ENCODE data around the gene ARHGEF12. TPM values are rescaled to one million over a fixed set of nuclear protein-coding genes. Genes with fewer than 3 reads are reported as not detected.

The ARHGEF12 gene
- total RNA-seq, 2 donors from 2014 or later, result 11.2 to 14.2 TPM

DNA sequence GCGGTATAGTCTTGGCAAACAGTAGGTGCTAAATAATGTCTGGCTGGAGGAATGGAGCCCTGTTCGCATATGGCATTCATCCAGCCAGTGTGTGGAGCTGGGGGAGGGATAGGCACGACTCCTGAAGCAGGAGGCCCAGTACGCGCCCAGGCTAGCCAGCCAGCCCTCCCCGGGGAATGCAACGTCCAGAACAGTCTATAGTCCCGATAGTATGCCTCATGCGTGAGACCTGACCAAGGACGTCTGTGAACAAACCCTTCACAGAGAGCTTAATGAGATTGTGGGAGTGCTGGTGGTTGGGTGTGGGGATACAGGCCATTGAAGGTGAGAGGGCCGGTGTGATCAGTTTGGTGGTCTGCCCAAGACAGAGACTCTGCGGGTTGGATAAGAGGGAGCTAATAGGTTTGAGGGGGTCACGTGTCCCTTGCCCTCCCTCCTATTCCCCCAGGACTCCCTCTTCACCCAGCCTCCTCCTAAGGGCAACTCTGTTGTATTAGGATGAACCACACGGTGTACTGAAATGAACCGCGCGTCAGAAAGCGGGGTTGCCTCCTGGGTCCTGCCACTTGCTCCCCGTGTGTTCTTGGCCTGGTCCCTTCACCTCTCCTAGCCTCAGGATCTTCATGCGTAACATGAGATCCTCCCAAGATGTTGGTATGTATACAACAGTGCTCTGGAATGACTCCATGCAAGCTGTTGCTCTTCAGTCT, 174.3 kb downstream of the ARHGEF12 start:
- ATAC-seq, result peak in 1 of 2 donors; percentile 18

DNA sequence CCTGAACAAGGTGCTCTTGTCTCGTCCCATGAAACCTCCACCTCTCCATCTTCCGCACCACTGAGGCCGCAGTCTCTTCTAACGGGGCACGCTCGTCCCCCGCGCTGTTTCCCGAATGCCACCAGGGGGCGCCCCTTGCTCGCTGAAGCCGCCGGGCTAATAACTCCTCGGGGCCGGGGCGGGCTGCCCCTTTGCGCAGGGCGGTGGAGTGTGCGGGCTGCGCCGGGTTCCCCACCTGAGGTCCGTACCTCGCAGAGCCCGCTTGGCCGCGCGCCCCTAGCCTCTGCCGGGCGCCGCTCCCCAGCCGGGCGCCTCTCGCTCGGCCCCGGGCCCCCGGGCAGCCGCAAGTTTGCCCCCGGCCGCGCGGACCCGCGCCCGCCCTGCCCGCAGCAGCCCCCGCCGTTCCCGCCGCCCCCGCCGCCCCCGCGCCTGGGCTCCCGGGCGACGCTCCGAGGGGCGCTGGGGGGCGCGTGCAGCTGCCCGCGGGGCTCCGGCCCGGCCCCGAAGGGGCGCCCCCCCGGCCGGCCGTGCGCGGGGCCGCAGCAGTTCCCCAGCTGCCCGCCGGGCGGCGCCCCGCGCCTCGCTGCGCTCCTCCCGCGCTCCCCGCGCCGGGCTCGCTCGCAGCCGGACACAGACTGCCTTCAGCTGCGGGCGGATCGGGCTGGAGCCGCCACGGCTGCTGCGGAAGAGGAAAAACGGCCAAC, 175.1 kb downstream of the ARHGEF12 start, which contains the start of gene GRIK4:
Gene GRIK4, plus strand, starts transcription at position 633 of the 704 bp plus-strand sequence. CDS start 148,571 bp downstream, outside the sequence.
- DNase-seq (ENCODE audit: low spot score in 2 of 2) (peak; percentile 60 to 90), ATAC-seq (peak; percentile 89 to 93)
- Mint-ChIP-seq H3K36me3 (no peaks in the 10 kb centered on the region), H3K27ac (no peak within 1 kb of the TSS), H3K9me3 (no peaks in the 10 kb centered on the region)

More for the DNA sequence above, 174.3 kb downstream of the ARHGEF12 start:
- DNase-seq (ENCODE audit: low spot score in 2 of 2), result peak in 1 of 2 donors; percentile 41
- no peak overlapping the region for H3K27ac Mint-ChIP-seq
- H3K36me3 Mint-ChIP-seq, result no peaks in the 10 kb centered on the region
- H3K9me3 Mint-ChIP-seq, result no peaks in the 10 kb centered on the region

DNA sequence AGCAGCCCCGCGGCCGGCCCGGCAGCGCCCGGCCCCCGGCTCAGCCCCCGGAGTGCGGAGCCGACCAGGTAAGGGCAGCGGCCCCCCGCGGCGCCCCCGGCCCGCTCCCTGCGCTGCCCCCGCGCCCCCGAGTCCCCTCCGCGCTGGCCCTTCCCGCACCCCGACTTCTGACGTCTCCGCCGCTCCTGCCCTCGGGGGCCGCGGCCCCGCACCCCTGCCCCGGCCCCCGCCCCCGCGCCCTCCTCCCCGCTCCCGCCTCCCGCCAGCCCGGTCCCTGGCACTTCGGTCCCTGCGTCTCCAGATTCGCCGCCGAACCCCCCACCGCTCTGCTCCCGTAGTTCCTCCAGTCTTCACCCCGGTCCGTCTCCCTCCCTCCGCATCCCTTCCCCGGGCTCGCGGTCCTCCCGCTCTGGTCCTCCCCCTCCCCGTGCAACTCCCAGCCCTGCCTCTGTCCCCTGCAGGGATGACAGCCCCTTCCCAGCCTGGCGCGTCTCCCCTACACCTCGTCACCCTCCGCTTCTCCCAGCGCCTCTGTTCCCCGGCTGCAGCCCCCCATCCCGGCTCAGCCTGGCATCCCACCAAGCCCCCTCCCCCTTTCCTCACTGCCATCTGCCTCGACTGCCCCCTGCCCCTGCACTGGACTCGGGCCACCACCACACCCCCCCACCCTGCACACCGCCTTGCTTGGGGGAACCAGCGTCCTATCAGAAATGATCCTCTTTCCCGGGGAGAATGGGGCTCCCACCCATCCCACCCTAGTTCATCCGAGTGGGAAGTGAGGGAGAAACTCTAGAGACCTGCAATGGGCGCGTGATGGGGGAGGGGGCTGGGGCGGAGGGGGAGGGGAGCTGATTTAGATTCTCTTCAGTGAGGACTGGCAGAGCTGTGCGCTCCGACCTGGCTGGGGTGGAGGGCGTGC, 175.9 kb downstream of the ARHGEF12 start:
- no peaks in the 10 kb centered on the region for H3K9me3 Mint-ChIP-seq
- H3K27ac Mint-ChIP-seq, result no peak overlapping the region
- DNase-seq (ENCODE audit: low spot score in 2 of 2) (peak in 1 of 2 donors; percentile 34), ATAC-seq (peak in 1 of 2 donors; percentile 4)
- no peaks in the 10 kb centered on the region for H3K36me3 Mint-ChIP-seq

DNA sequence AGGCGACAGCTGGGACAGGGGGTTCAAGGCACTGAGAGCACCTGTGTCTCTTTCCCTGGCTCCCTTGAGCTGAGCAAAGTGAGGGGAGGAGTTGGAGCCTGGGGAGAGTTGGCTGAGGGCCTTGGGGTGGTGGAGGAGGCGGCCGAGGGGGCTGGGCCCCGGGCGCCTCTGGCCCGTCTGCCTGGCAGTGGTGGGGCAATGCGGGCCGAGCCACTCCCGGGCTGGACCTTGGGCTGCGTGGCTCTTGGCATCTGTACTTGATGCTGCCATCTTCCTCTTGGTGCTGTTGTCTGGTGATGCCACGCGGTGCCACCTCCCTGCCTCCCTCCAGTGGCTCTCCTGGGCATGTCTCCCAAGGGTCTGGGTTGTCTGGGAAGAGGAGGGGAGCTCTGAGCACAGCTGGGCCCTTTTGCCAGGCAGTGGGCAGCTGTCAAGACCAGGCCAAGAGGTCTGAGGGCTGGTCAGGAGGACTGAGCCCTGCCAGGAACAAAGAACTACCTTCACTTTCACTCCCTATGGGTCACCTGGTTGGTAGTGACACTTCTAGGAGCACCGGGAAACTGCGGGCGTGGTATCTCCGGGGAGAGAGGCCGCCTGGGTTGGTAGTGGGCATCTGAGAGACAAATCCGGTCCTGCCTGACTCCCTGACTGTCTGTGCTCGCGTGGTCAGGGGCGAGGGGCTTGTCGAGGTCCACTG, 176.7 kb downstream of the ARHGEF12 start:
- H3K36me3 Mint-ChIP-seq, result no peaks in the 10 kb centered on the region
- ATAC-seq, result no peak

DNA sequence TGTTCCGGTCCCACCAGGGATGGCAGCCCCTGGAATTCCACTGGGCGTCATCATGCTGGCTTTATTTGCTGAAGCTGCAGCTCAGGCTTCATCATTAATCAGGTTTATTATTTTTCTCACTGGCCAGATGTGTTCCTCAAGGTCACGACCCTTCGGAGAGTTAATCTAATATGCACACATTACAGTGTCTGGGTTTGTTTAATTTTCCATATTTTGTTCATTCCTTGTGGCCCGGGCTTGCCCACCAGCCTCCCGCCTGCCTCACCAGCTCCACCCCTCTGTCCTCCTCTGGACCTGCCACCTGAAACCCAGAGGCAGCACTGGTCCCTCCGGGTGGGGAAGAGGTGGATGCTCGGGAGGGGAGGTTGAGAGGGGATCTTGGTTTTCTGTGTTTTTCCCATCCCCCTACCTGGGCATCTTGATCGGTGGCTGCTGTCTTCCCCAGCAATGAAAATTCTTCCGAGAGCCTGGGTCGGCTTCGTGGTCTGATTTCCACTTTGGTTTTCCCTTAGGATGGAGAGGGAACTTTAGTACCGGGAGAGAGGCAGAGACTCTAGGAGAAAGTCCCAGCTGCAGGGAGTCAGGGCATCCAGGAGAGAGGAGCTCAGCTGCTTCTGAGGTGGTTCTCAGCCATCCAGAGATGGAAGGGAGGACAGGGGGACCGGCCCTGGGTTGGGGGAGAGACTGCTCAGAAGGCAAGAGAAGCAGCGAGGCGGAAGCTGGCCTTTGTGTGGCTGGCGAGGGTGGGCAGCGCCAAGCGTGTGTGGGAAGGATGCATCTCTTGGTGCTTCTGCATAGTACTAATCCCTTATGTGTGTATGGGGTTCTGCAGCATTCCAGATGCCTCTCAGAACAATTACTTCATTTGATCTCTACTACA, 177.5 kb downstream of the ARHGEF12 start:
- DNase-seq (ENCODE audit: low spot score in 2 of 2), result peak in 1 of 2 donors; percentile 25
- no peak for ATAC-seq
- Mint-ChIP-seq H3K27ac (no peak overlapping the region), H3K36me3 (no peaks in the 10 kb centered on the region), H3K9me3 (no peaks in the 10 kb centered on the region)

More for the DNA sequence above, 176.7 kb downstream of the ARHGEF12 start:
- Mint-ChIP-seq H3K27ac (no peak overlapping the region), H3K9me3 (no peaks in the 10 kb centered on the region)
- peak in 1 of 2 donors; percentile 54 for DNase-seq (ENCODE audit: low spot score in 2 of 2)

DNA sequence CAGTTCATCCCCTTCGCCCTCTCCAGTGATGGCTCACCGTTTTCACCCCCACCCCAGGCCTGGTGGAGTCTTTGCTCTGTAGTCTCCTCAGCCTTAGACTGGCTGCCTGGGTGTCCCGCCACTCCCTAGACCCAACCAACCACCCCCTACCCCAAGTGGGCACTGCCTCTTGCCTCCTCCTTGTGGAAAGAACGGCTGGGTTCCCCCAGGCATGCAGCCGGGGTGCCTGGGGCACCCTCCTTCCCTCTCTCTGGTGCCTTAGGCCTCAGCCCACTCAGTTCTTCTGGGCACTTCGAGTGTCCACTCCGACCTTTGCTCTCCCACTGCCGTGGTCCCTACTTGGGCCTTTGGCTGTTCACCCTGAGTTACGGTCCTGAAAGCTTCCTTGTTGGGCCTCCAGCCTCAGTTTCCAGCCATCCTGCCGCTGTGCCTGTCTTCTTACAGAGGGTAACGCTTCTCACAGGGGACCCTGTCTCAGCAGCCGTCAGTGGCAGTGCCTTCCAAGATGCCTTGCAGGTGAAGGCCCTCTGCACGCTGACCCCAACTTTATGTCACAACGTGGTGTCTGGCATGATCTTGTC, 178.4 kb downstream of the ARHGEF12 start:
- DNase-seq (ENCODE audit: low spot score in 2 of 2), result no peak
- Mint-ChIP-seq H3K36me3 (no peaks in the 10 kb centered on the region), H3K9me3 (no peaks in the 10 kb centered on the region), H3K27ac (no peak overlapping the region)
- ATAC-seq, result no peak

DNA sequence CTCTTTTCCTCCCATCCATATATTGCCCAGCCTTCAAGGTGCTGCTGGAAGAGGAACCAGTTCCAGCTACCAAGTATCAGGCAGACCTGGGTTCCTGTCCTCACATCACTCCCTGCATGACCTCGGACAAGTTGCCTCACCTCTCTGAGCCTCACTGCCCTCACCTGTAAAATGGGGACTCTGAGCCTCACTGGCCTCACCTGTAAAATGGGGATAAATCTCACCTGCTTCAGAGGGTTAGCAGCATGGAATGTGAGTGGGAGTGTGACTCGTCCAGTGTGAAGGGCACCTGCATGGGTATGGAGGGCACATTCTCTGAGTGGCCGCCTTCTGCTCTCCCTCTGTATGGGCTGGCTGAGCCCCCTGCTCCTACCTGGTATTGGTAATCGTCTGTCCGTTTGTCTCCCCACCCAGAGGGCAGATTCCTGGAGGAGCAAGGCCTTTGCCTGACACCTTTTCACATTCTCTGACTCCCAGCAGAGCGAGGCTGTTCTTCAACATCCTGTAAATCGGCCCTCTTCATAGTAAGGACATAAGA, 179.0 kb downstream of the ARHGEF12 start:
- ATAC-seq, result no peak
- DNase-seq (ENCODE audit: low spot score in 2 of 2), result no peak
- H3K36me3 Mint-ChIP-seq, result no peaks in the 10 kb centered on the region
- no peaks in the 10 kb centered on the region for H3K9me3 Mint-ChIP-seq
- no peak overlapping the region for H3K27ac Mint-ChIP-seq

DNA sequence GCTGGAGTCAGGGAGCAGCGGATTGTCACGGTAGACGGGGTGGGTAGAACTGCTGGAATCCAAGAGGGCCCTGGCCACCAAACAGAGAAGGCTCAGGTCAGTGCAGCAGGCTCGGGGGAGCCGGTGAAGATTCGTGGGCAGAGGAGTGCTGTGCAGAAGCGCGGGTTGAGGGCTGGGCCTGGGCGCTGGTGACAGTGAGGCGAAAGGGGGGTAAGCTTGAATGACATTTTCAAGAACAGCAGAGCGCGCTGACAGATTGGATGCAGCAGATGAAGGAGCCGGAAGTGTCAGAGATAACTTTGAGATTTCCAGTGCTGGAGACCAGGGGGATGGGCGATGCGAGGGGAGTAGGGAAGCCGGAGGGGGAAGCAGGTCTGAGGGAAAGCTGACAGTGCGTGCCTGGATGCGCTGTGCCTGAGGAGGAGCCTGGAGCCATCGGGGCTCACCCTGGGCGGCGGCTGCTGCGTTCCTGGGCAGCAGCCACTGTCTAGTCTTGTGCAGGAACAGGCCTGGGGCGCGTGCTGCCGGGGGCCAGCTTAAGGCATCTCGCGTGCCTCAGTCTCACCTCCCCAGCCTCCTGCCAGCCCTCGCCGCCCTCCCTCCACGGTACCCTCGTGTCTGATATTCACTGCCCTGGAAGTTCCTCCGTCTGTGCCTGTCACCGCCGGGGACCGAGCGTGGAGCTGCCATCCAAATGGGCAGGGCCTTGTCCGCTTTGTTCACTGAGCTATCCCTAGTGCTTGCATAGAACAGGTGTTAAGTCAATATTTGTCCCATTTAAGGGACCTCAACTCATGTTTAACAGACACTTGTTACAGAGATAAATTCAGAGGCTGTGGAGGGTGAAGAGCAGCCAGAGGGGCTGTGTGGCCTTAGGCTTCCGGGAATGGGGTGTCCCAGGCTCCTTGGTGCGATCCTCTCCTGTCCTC, 180.5 kb downstream of the ARHGEF12 start:
- Mint-ChIP-seq H3K36me3 (no peaks in the 10 kb centered on the region), H3K27ac (no peak overlapping the region), H3K9me3 (no peaks in the 10 kb centered on the region)
- no peak for DNase-seq (ENCODE audit: low spot score in 2 of 2)
- ATAC-seq, result no peak

DNA sequence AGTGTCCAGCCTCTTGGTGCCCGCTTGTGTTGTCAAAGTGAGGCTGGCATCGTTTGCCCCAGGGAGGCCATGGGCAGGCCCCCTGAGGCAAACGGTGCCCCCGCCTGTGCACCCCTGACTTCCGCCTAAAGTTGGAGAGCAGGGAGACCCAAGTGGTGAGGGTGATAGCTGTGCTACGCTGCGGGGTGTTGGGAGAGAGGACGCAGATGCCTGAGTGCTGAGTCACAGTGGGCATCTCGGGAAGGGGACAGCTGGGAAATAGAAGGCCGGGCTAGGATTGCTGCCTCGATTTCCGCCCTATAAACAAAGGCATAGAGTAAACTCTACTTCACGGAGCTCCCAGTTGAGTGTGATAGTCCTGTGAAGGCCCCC, 181.2 kb downstream of the ARHGEF12 start:
- H3K9me3 Mint-ChIP-seq, result no peaks in the 10 kb centered on the region
- ATAC-seq (no peak), DNase-seq (ENCODE audit: low spot score in 2 of 2) (no peak)
- H3K27ac Mint-ChIP-seq, result no peak overlapping the region
- H3K36me3 Mint-ChIP-seq, result no peaks in the 10 kb centered on the region

DNA sequence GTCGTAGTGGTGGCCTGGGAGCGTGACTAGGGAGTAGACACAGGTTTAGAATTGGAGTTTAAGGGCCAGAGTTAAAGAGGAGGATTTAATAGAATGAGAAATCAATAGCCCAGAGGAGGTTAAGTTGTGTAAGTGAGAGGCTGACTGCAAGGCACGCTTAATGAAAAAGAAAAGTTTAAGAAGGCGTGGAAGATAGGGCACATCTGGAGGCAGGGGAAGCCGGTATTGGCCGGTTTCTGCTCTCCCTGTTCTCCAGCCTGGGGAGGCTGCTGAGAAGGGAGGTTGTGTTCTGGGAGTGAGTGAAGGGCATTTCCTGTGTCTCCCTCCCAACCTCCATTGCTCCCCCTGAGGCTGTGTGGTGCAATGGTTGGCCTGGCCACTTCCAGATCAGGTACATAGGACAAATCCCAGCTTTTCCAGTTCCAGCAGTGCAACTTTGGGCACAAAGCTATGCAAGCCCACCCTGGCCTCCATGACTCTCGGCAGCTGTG, 181.6 kb downstream of the ARHGEF12 start:
- no peak for ATAC-seq
- no peak for DNase-seq (ENCODE audit: low spot score in 2 of 2)
- H3K36me3 Mint-ChIP-seq, result no peaks in the 10 kb centered on the region
- no peaks in the 10 kb centered on the region for H3K9me3 Mint-ChIP-seq
- H3K27ac Mint-ChIP-seq, result no peak overlapping the region

DNA sequence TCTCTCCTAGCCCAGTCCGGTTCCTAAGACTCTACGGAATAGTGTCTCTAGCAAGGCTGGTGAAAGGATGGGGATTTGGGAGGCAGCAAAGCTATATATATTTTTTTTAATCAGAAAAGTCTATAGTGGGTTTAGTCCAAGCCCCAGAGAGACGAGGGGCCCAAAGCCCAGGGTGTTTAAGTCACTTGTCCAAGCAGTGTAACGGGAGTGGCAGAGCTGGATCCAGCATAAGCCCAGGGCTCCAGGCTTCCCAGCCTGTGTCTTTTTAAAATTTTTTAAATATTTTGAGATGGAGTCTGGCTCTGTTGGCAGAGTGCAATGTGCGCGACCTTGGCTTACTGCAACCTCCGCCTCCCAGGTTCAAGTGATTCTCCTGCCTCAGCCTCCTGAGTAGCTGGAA, 182.1 kb downstream of the ARHGEF12 start:
- no peaks in the 10 kb centered on the region for H3K9me3 Mint-ChIP-seq
- no peak for ATAC-seq
- no peaks in the 10 kb centered on the region for H3K36me3 Mint-ChIP-seq
- no peak overlapping the region for H3K27ac Mint-ChIP-seq
- DNase-seq (ENCODE audit: low spot score in 2 of 2), result no peak

DNA sequence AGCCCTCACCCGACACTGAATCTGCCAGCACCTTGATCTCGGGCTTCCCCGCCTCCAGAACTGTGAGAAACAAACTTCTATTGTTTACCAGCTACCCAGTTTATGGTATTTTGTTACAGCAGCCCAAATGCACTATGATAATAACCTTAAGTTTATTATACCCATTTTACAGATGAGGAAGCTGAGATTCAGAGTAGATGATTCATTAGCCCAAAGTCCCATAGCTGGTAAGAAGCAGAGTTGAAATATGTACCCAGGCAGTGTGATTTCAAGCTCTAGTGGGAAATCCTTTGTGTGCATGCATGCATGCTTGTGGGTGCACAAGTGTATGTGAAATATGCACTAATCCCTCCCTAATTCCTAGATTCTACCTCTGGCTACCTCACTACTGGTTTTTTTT, 183.3 kb downstream of the ARHGEF12 start:
- H3K36me3 Mint-ChIP-seq, result no peaks in the 10 kb centered on the region
- DNase-seq (ENCODE audit: low spot score in 2 of 2) (no peak), ATAC-seq (no peak)
- H3K27ac Mint-ChIP-seq, result no peak overlapping the region
- H3K9me3 Mint-ChIP-seq, result no peaks in the 10 kb centered on the region

DNA sequence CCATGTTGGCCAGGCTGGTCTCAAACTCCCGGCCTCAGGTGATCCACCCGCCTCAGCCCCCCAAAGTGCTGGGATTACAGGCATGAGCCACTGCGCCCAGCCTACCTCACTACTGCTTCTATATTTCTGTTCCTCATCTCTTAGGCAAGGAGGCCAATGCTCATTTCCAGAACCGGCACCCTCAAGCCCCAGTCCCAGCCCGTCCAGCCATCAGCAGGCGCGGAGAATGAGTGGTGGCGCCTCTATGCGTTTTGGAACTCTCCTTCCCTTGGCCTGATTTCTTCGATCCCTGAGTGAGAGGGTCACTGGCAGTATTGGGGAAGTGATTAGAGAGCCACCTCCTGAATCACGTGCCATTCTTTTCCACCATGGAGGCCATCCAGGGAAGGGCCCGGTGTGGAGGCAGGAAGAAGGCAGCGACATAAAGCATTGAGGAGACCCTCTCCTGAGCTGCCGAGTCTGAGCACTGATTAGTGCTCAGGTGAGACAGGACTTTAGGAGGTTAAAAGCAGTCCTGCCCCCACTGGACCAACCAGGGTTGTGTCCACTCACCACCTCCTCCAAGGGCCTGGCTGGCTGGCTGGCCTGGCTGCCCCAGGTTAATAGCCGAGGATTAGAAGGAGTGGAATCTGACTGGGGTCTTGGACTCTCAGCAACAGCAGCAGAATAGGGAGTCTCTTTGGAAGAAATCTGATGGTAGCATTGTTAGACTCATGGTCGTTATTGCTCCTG, 184.0 kb downstream of the ARHGEF12 start:
- no peak for ATAC-seq
- no peaks in the 10 kb centered on the region for H3K9me3 Mint-ChIP-seq
- no peak for DNase-seq (ENCODE audit: low spot score in 2 of 2)
- H3K36me3 Mint-ChIP-seq, result no peaks in the 10 kb centered on the region
- no peak overlapping the region for H3K27ac Mint-ChIP-seq

Data from activated naive CD4-positive, alpha-beta T cell treated with anti-CD3 and anti-CD28 coated beads, Interleukin-2, amount 50 U/mL, for 72 hours (primary cell).